HFF-Myc (cell line): ENCODE measurements around the gene ZNF320.
"Not testable (repeated sequence)": the region's sequence is repeated elsewhere in the genome, so short reads cannot be mapped to it uniquely, and the experiment has no call there.

Experiments used
- DNase-seq: peaks from one replicate; pipeline ENCODE4 v3.0.0-alpha.2; 2011; ENCODE audit warnings: low read depth; ENCODE audit errors: extremely low read depth
- H3K4me3 ChIP-seq: replicated peaks from 2 replicates; pipeline ENCODE4 v1.5.1; 2011; ENCODE audit warnings: low read depth, mild to moderate bottlenecking, control low read depth, low read length
- CTCF ChIP-seq: IDR thresholded peaks from 2 replicates; pipeline ENCODE4 v1.5.1; 2012; ENCODE audit warnings: mild to moderate bottlenecking, low read depth, low read length, control low read depth; ENCODE audit errors: missing control alignments

Gene ZNF320

GRCh38 chr19:52935434-52935833, 38.0 kb upstream of the ZNF320 start:
- no peak for TF ChIP-seq CTCF
- no peak for DNase-seq
- H3K4me3 ChIP-seq: no peak overlapping the region

GRCh38 chr19:52924641-52925040, 27.2 kb upstream of the ZNF320 start:
- DNase-seq, H3K4me3 ChIP-seq: not testable (repeated sequence)

- no peak for TF ChIP-seq CTCF
- DNase-seq: no peak
- H3K4me3 ChIP-seq: peak overlapping the region; percentile 45; the same call in 1 of the 2 replicates
Observed at GRCh38 chr19:52923778-52924593, 26.6 kb upstream of the ZNF320 start.

GRCh38 chr19:52922841-52923777, 25.7 kb upstream of the ZNF320 start, which contains the start of gene ZNF888:
TSS of gene ZNF888 (minus strand) at chr19:52923428. CDS start at chr19:52917873, 5,555 bp downstream.
- DNase-seq: no peak

GRCh38 chr19:52917531-52917930, 20.1 kb upstream of the ZNF320 start:
- no peak for DNase-seq
- no peak for TF ChIP-seq CTCF

More at GRCh38 chr19:52922841-52923777, 25.7 kb upstream of the ZNF320 start, which contains the start of gene ZNF888:
- no peak for TF ChIP-seq CTCF
- peak within 1 kb of the TSS; percentile 45 for H3K4me3 ChIP-seq

GRCh38 chr19:52910648-52911047, 13.2 kb upstream of the ZNF320 start:
- no peak for DNase-seq
- TF ChIP-seq CTCF: no peak
- H3K4me3 ChIP-seq: no peak overlapping the region

More at GRCh38 chr19:52917531-52917930, 20.1 kb upstream of the ZNF320 start:
- H3K4me3 ChIP-seq: no peak overlapping the region

GRCh38 chr19:52904052-52904780, 6.8 kb upstream of the ZNF320 start:
- H3K4me3 ChIP-seq, DNase-seq: not testable (repeated sequence)
